Hepatocyte (in vitro differentiated cells): ENCODE results near the gene NAXD.

Experiments used
- EZH2 ChIP-seq: fragments of 200-600 bp; sonication (generic); IDR thresholded peaks from 2 replicates; pipeline ENCODE4 v1.6.1; 2016; ENCODE audit warnings: antibody characterized with exemption, mild to moderate bottlenecking, borderline replicate concordance
- TF ChIP-seq, protein P1 (sequence below): fragments of 200-600 bp; sonication (generic); IDR thresholded peaks from 2 replicates; pipeline ENCODE4 v1.5.1; 2016; ENCODE audit warnings: antibody characterized with exemption, mild to moderate bottlenecking; ENCODE audit not compliant: poor library complexity

- TF ChIP-seq, protein P1, sequence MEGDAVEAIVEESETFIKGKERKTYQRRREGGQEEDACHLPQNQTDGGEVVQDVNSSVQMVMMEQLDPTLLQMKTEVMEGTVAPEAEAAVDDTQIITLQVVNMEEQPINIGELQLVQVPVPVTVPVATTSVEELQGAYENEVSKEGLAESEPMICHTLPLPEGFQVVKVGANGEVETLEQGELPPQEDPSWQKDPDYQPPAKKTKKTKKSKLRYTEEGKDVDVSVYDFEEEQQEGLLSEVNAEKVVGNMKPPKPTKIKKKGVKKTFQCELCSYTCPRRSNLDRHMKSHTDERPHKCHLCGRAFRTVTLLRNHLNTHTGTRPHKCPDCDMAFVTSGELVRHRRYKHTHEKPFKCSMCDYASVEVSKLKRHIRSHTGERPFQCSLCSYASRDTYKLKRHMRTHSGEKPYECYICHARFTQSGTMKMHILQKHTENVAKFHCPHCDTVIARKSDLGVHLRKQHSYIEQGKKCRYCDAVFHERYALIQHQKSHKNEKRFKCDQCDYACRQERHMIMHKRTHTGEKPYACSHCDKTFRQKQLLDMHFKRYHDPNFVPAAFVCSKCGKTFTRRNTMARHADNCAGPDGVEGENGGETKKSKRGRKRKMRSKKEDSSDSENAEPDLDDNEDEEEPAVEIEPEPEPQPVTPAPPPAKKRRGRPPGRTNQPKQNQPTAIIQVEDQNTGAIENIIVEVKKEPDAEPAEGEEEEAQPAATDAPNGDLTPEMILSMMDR = no peak
- TF ChIP-seq EZH2 = no peak
Measured at GRCh38 chr13:110568612-110569011, 46.7 kb upstream of the NAXD start.
